Activated B cell treated with CpG ODN at 0.5 μM for 24 hours (primary cell): Measurements from ENCODE around the gene VOPP1. TPM values are rescaled to one million over a fixed set of nuclear protein-coding genes. Genes with fewer than 3 reads are reported as not detected.

Experiments
- ATAC-seq: fragments of 200-7000 bp; cut with Tn5 transposase; one replicate; pipeline ENCODE4 v1.10.0; 2021; ENCODE audit warnings: low read depth, mild to moderate bottlenecking, moderate library complexity
- CTCF ChIA-PET: fragments of 350-600 bp; sonication (Branson Sonifier 250); formaldehyde crosslinking; loops from one replicate; lab custom pipeline; 2021; ENCODE audit warnings: antibody characterized with exemption; lab: Charles Lee
- POLR2A ChIA-PET: fragments of 350-600 bp; sonication (Branson Sonifier 250); formaldehyde crosslinking; loops from one replicate; lab custom pipeline; 2021; ENCODE audit warnings: antibody characterized with exemption; lab: Charles Lee
- DNase-seq: peaks from one replicate; pipeline ENCODE4 v3.0.0; 2022
- H3K27ac Mint-ChIP-seq: one replicate; pipeline ENCODE4 v1.8.0; 2020; ENCODE audit warnings: mixed read lengths
- H3K27me3 Mint-ChIP-seq: one replicate; pipeline ENCODE4 v1.8.0; 2021; ENCODE audit warnings: mixed read lengths
- H3K36me3 Mint-ChIP-seq: one replicate; pipeline ENCODE4 v1.8.0; 2021; ENCODE audit warnings: low read depth, mixed read lengths
- H3K4me1 Mint-ChIP-seq: one replicate; pipeline ENCODE4 v1.8.0; 2021; ENCODE audit warnings: mixed read lengths
- H3K4me3 Mint-ChIP-seq: one replicate; pipeline ENCODE4 v1.8.0; 2020; ENCODE audit warnings: mild to moderate bottlenecking, mixed read lengths
- H3K9me3 Mint-ChIP-seq: one replicate; pipeline ENCODE4 v1.8.0; 2020; ENCODE audit warnings: mixed read lengths
- intact Hi-C: fragments of 100-400 bp; cut with micrococcal nuclease; formaldehyde crosslinking; loops from one replicate; pipeline ENCODE4 v1.15.1; 2024
- total RNA-seq: library from RNA; stranded (reverse); gene quantifications from 2 replicates; pipeline ENCODE4 v1.2.3, GENCODE V29; 2022
- TF ChIP-seq, protein P1 (sequence below): fragments of 200-600 bp; IDR thresholded peaks from one replicate; pipeline ENCODE4 v1.8.0; 2022; ENCODE audit warnings: antibody characterized with exemption, mild to moderate bottlenecking

Gene VOPP1
- total RNA-seq, 1 donor from 2014 or later: 438 TPM

DNA sequence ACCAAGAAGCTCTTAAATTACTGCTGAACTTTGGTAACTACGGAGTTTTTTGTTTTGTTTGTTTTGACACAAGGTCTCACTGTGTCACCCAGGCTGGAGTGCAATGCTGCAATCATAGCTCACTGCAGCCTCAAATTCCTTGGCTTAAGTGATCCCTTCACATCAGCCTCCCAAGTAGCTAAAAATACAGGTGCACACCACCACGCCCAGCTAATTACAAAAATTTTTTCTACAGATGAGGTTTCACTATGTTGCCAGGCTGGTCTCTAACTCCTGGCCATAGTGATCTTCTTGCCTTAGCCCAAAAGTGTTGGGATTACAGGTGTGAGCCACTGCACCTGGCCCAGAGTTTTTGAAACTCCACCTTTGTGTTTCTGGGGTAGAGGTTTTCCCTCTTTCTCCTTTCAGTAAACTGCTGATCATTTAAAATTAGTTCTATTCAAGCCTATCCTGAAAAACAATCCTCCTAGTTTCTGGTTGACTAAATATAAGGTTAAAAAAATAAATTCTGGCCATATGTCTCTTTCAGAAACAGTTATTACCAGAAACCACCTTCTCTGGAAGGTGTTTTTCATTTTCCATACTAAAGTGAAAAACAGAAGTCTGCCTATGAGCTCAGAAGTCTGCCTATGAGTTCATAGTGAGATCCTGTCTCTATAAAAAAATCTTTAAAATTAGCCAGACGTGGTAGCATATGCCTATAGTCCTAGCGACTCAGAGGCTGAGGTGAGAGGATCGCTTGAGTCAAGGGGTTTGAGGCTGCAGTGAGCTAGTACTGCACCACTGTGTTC is 63.9 kb downstream of the VOPP1 start:
- Mint-ChIP-seq H3K27me3 (no peaks in the 10 kb centered on the region), H3K4me3 (no peak overlapping the region), H3K36me3 (peaks cover 71% of the 10 kb centered on the region), H3K9me3 (no peaks in the 10 kb centered on the region), H3K4me1 (peaks cover 87% of the 10 kb centered on the region), H3K27ac (peak overlapping the region; percentile 18)
- TF ChIP-seq, protein P1, sequence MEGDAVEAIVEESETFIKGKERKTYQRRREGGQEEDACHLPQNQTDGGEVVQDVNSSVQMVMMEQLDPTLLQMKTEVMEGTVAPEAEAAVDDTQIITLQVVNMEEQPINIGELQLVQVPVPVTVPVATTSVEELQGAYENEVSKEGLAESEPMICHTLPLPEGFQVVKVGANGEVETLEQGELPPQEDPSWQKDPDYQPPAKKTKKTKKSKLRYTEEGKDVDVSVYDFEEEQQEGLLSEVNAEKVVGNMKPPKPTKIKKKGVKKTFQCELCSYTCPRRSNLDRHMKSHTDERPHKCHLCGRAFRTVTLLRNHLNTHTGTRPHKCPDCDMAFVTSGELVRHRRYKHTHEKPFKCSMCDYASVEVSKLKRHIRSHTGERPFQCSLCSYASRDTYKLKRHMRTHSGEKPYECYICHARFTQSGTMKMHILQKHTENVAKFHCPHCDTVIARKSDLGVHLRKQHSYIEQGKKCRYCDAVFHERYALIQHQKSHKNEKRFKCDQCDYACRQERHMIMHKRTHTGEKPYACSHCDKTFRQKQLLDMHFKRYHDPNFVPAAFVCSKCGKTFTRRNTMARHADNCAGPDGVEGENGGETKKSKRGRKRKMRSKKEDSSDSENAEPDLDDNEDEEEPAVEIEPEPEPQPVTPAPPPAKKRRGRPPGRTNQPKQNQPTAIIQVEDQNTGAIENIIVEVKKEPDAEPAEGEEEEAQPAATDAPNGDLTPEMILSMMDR: no peak
- intact Hi-C loops: loop anchor here (2.0 to 10.0 kb wide), 2 partner anchors 62 to 216 kb away; no protein-coding TSS in a partner anchor
- ATAC-seq (no peak), DNase-seq (no peak)
- POLR2A ChIA-PET: interaction anchor here (0.6 to 24.3 kb wide), 5 partner anchors 20 to 75 kb away, joined by 3 to 357 read pairs (median 3); no protein-coding TSS in a partner anchor
- CTCF ChIA-PET: interaction anchor here (1.2 to 1.5 kb wide), 3 partner anchors 16 to 90 kb away, joined by 3 to 5 read pairs (median 3); no protein-coding TSS in a partner anchor

GRCh38 chr7:55507743-55508142 is 64.6 kb downstream of the VOPP1 start:
- DNase-seq (no peak), ATAC-seq (no peak)
- Mint-ChIP-seq H3K4me1 (peaks cover 85% of the 10 kb centered on the region), H3K36me3 (peaks cover 71% of the 10 kb centered on the region), H3K27me3 (no peaks in the 10 kb centered on the region), H3K4me3 (no peak overlapping the region), H3K9me3 (no peaks in the 10 kb centered on the region), H3K27ac (peak overlapping the region; percentile 56)
- CTCF ChIA-PET: no interaction called here
- TF ChIP-seq, protein P1: no peak
- POLR2A ChIA-PET: interaction anchor here (0.6 to 24.3 kb wide), 2 partner anchors 28 to 66 kb away, joined by 3 to 357 read pairs; no protein-coding TSS in a partner anchor
- intact Hi-C loops: loop anchor here (2.0 to 10.0 kb wide), 2 partner anchors 63 to 217 kb away; no protein-coding TSS in a partner anchor

DNA sequence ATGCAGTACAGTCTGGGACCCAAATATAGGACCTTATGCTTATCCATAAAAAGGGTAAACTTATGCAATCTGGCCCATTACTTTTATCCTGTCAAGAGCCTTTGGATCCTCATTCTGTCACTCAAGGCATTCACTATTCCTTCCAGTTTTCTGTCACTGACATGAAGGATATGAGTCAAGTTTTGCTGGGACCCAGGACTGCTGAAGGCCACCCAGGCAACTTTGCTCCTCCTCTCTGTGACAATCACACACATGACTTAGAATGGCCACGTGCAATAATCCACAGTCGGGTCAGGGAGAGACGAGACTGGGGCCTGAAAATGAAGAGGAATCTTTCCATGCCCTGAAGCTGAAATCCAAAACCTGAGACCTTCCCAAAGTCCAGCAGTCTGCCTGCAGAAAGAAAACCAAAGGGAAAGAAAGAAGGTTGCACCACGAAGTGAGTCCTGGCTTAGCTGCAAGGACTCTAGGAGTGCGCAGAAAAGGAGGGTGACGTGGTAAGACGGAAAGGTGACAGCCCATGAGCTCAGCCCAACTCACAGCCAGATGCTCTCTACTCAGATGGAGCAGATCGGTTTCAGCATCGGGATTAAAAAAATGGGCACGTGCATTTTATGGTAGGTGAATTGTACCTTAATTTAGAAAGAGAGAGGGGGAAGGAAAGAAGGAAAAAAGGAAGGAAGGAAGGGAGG is 67.2 kb downstream of the VOPP1 start:
- intact Hi-C loops: loop anchor here (10.0 kb wide), 1 partner anchor 220 kb away; no protein-coding TSS in a partner anchor
- ChIA-PET POLR2A (interaction anchor here (1.4 to 24.3 kb wide), 3 partner anchors 10 to 53 kb away, joined by 3 to 357 read pairs (median 10); no protein-coding TSS in a partner anchor), CTCF (interaction anchor here (1.2 to 1.3 kb wide), 2 partner anchors 30 to 93 kb away, joined by 3 to 5 read pairs; no protein-coding TSS in a partner anchor)
- TF ChIP-seq, protein P1: no peak
- H3K4me1 Mint-ChIP-seq: peaks cover 83% of the 10 kb centered on the region
- peaks cover 74% of the 10 kb centered on the region for H3K36me3 Mint-ChIP-seq
- DNase-seq (no peak), ATAC-seq (no peak)
- no peaks in the 10 kb centered on the region for H3K27me3 Mint-ChIP-seq
- H3K9me3 Mint-ChIP-seq: no peaks in the 10 kb centered on the region
- H3K27ac Mint-ChIP-seq: peak overlapping the region; percentile 81
- H3K4me3 Mint-ChIP-seq: no peak overlapping the region

- peak overlapping the region; percentile 81 for H3K27ac Mint-ChIP-seq
- intact Hi-C loops: loop anchor here (10.0 kb wide), 1 partner anchor 221 kb away; no protein-coding TSS in a partner anchor
- peak overlapping the region; percentile 6 for H3K4me3 Mint-ChIP-seq
- no peaks in the 10 kb centered on the region for H3K27me3 Mint-ChIP-seq
- peak; percentile 30 for ATAC-seq
- ChIA-PET POLR2A (interaction anchor here (1.0 to 24.3 kb wide), 4 partner anchors 10 to 54 kb away, joined by 3 to 357 read pairs (median 6); no protein-coding TSS in a partner anchor), CTCF (interaction anchor here (1.0 to 1.3 kb wide), 3 partner anchors 30 to 94 kb away, joined by 3 to 5 read pairs (median 3); partner anchors contain the start of gene VOPP1)
- DNase-seq: no peak
- H3K9me3 Mint-ChIP-seq: no peaks in the 10 kb centered on the region
- peaks cover 75% of the 10 kb centered on the region for H3K4me1 Mint-ChIP-seq
- TF ChIP-seq, protein P1: no peak
- H3K36me3 Mint-ChIP-seq: peaks cover 77% of the 10 kb centered on the region
Measured at GRCh38 chr7:55504093-55504859, 68.0 kb downstream of the VOPP1 start.
